ENCODE results near the gene SNHG17. TPM values are rescaled to one million over a fixed set of nuclear protein-coding genes. Genes with fewer than 3 reads are reported as not detected.
"Not testable (repeated sequence)": the region's sequence is repeated elsewhere in the genome, so short reads cannot be mapped to it uniquely, and the experiment has no call there.

Gene SNHG17
- total RNA-seq, 1 donor from 2014 or later = 78.7 TPM

DNA sequence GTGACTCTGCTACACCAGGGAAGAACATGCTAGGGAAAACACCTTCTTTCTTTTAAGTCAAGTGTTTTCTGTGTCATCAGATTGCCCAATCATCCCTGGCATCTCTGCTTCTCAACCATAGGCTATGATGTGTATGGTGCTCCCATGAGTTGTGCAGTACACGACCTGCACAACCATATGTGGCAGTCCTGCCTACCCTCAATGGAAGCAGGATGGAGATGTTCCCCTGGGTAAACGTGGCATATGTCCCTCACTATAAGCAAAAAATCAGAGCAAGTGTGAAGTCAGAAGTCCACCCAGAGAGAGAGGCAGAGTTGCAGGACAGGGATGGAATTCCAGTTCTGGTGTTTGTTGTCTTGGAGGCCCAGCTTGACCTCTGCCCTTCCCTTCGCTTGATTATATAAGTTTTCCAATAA is 10.3 kb upstream of the SNHG17 start:
- Mint-ChIP-seq H3K4me1 (ENCODE audit: low read depth) (peaks cover 33% of the 10 kb centered on the region), H3K27me3 (ENCODE audit: low read depth) (peaks cover 9% of the 10 kb centered on the region), H3K9me3 (no peaks in the 10 kb centered on the region), H3K27ac (no peak overlapping the region), H3K4me3 (ENCODE audit: low read depth) (peak overlapping the region; percentile 17), H3K36me3 (ENCODE audit: low read depth) (peaks cover 21% of the 10 kb centered on the region)
- no peak for DNase-seq (ENCODE audit: low spot score)
- intact Hi-C loops (cut with micrococcal nuclease) = no loop called here

DNA sequence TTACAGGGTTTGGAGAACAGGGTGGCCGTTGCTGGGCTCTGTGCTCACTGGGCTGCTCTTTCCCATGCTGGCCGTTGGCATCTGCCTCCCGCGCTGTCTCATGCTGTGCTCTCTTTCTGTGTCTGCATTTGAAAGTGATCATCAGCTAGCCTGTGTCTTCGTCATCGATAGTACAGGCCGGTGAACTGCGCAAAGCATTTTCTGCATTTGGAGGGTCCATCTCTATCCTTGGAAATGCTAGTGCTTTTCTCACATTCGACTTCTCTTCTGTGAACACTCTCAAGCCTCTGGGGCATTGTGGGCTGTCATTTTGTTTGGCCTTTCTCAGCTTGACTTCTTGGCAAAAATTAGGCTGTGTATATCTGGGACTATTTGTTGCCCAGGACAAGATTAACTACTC is 6.8 kb upstream of the SNHG17 start:
- peaks cover 11% of the 10 kb centered on the region for H3K27me3 Mint-ChIP-seq (ENCODE audit: low read depth)
- intact Hi-C loops (cut with micrococcal nuclease) = no loop called here
- no peaks in the 10 kb centered on the region for H3K9me3 Mint-ChIP-seq
- no peak for DNase-seq (ENCODE audit: low spot score)
- no peaks in the 10 kb centered on the region for H3K36me3 Mint-ChIP-seq (ENCODE audit: low read depth)
- H3K27ac Mint-ChIP-seq = no peak overlapping the region
- no peak overlapping the region for H3K4me3 Mint-ChIP-seq (ENCODE audit: low read depth)
- peaks cover 6% of the 10 kb centered on the region for H3K4me1 Mint-ChIP-seq (ENCODE audit: low read depth)

- H3K36me3 Mint-ChIP-seq (ENCODE audit: low read depth); intact Hi-C loops (cut with micrococcal nuclease); H3K27ac Mint-ChIP-seq; H3K4me3 Mint-ChIP-seq (ENCODE audit: low read depth); DNase-seq (ENCODE audit: low spot score); H3K4me1 Mint-ChIP-seq (ENCODE audit: low read depth); H3K9me3 Mint-ChIP-seq: not testable (repeated sequence)
- H3K27me3 Mint-ChIP-seq (ENCODE audit: low read depth) = peaks cover 11% of the 10 kb centered on the region
Measured at GRCh38 chr20:38441110-38441509, 6.0 kb upstream of the SNHG17 start.

DNA sequence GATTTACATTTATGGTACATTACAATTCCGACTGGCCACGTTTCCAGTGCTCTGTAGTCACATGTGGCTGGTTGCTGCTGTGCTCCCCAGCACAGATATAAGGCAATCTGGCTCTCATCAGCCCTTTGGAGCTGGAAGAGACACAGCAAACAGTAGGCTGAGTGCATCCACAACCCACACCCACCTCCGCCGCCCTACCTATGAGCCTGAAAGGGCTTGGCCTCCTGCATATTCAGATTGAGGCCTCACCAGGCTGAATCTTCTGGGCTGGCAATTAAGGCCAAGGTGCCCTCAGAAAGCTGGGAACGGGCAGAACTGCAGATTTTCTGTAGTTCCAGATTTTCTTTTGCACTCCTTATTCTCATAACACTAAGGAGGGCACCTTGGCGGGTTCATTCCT is 2.7 kb upstream of the SNHG17 start:
- DNase-seq (ENCODE audit: low spot score) = no peak
- H3K4me3 Mint-ChIP-seq (ENCODE audit: low read depth) = no peak overlapping the region
- no peaks in the 10 kb centered on the region for H3K9me3 Mint-ChIP-seq
- no peak overlapping the region for H3K27ac Mint-ChIP-seq
- peaks cover 26% of the 10 kb centered on the region for H3K36me3 Mint-ChIP-seq (ENCODE audit: low read depth)
- peaks cover 4% of the 10 kb centered on the region for H3K4me1 Mint-ChIP-seq (ENCODE audit: low read depth)
- peaks cover 10% of the 10 kb centered on the region for H3K27me3 Mint-ChIP-seq (ENCODE audit: low read depth)
- intact Hi-C loops (cut with micrococcal nuclease) = no loop called here

- H3K4me3 Mint-ChIP-seq (ENCODE audit: low read depth) = peak overlapping the region; percentile 90
- DNase-seq (ENCODE audit: low spot score) = no peak
- H3K4me1 Mint-ChIP-seq (ENCODE audit: low read depth) = peaks cover 24% of the 10 kb centered on the region
- H3K27ac Mint-ChIP-seq = peak overlapping the region; percentile 11
- no peaks in the 10 kb centered on the region for H3K9me3 Mint-ChIP-seq
- peaks cover 2% of the 10 kb centered on the region for H3K27me3 Mint-ChIP-seq (ENCODE audit: low read depth)
- peaks cover 48% of the 10 kb centered on the region for H3K36me3 Mint-ChIP-seq (ENCODE audit: low read depth)
- intact Hi-C loops (cut with micrococcal nuclease) = loop anchor here (1.0 kb wide), 2 partner anchors 11 to 37 kb away; partner anchors contain the start of gene RALGAPB
Measured at GRCh38 chr20:38435555-38435939, 419 bp upstream of the SNHG17 start.

GRCh38 chr20:38434301-38434741 is 807 bp downstream of the SNHG17 start:
- peaks cover 60% of the 10 kb centered on the region for H3K36me3 Mint-ChIP-seq (ENCODE audit: low read depth)
- H3K4me1 Mint-ChIP-seq (ENCODE audit: low read depth) = peaks cover 25% of the 10 kb centered on the region
- H3K27ac Mint-ChIP-seq = peak overlapping the region; percentile 93
- peaks cover under 1% of the 10 kb centered on the region for H3K27me3 Mint-ChIP-seq (ENCODE audit: low read depth)
- intact Hi-C loops (cut with micrococcal nuclease) = no loop called here
- peak; percentile 18 for DNase-seq (ENCODE audit: low spot score)
- peak overlapping the region; percentile 90 for H3K4me3 Mint-ChIP-seq (ENCODE audit: low read depth)
- no peaks in the 10 kb centered on the region for H3K9me3 Mint-ChIP-seq

- Mint-ChIP-seq H3K27me3 (ENCODE audit: low read depth) (no peaks in the 10 kb centered on the region), H3K4me3 (ENCODE audit: low read depth) (peak overlapping the region; percentile 90), H3K27ac (peak overlapping the region; percentile 93), H3K36me3 (ENCODE audit: low read depth) (peaks cover 69% of the 10 kb centered on the region), H3K9me3 (no peaks in the 10 kb centered on the region), H3K4me1 (ENCODE audit: low read depth) (peaks cover 27% of the 10 kb centered on the region)
- intact Hi-C loops (cut with micrococcal nuclease) = no loop called here
- DNase-seq (ENCODE audit: low spot score) = no peak
Measured at GRCh38 chr20:38433304-38433972, 1.7 kb downstream of the SNHG17 start.

- DNase-seq (ENCODE audit: low spot score); H3K9me3 Mint-ChIP-seq; intact Hi-C loops (cut with micrococcal nuclease); H3K27ac Mint-ChIP-seq; H3K27me3 Mint-ChIP-seq (ENCODE audit: low read depth): not testable (repeated sequence)
- peaks cover 27% of the 10 kb centered on the region for H3K4me1 Mint-ChIP-seq (ENCODE audit: low read depth)
- H3K36me3 Mint-ChIP-seq (ENCODE audit: low read depth) = peaks cover 74% of the 10 kb centered on the region
- H3K4me3 Mint-ChIP-seq (ENCODE audit: low read depth) = peak overlapping the region; percentile 90
Measured at GRCh38 chr20:38432870-38433269, 2.3 kb downstream of the SNHG17 start.

GRCh38 chr20:38432292-38432691 is 2.8 kb downstream of the SNHG17 start:
- peak overlapping the region; percentile 51 for H3K27ac Mint-ChIP-seq
- DNase-seq (ENCODE audit: low spot score) = no peak
- H3K4me3 Mint-ChIP-seq (ENCODE audit: low read depth) = peak overlapping the region; percentile 30
- no peaks in the 10 kb centered on the region for H3K9me3 Mint-ChIP-seq
- peaks cover 29% of the 10 kb centered on the region for H3K4me1 Mint-ChIP-seq (ENCODE audit: low read depth)
- no peaks in the 10 kb centered on the region for H3K27me3 Mint-ChIP-seq (ENCODE audit: low read depth)
- intact Hi-C loops (cut with micrococcal nuclease) = no loop called here
- peaks cover 79% of the 10 kb centered on the region for H3K36me3 Mint-ChIP-seq (ENCODE audit: low read depth)

DNA sequence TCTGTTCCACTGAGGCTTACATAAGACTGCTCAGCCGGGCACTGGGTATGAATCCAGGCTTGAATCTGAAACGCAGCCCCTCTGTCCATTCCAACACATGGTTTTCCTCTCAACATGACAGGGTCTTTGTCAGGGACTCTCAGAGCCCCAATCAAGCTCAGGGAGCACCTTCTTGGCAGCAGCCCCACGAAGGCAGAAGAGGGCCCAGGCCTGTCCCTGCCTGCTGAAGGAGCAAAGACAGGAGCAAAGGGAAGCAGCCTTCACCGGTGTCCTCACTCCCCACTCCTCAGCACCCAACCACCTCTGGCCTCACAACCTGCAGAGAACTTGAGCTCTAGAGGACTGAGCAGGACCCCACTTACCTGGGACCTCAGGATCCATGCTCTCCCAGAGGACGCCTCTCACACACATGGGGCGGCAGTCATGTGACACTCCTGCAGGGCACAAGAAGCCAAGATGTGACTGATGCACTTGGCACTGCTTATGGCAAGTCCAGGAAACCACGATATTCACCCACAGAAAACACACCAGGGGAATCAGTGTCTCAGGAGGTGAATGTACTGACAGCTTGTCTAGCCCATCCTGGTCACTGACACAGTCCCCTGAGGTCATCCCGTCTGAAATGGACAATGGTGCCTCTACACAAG is 4.3 kb downstream of the SNHG17 start:
- DNase-seq (ENCODE audit: low spot score) = no peak
- H3K27me3 Mint-ChIP-seq (ENCODE audit: low read depth) = no peaks in the 10 kb centered on the region
- H3K4me3 Mint-ChIP-seq (ENCODE audit: low read depth) = peak overlapping the region; percentile 8
- intact Hi-C loops (cut with micrococcal nuclease) = no loop called here
- peaks cover 94% of the 10 kb centered on the region for H3K36me3 Mint-ChIP-seq (ENCODE audit: low read depth)
- peaks cover 41% of the 10 kb centered on the region for H3K4me1 Mint-ChIP-seq (ENCODE audit: low read depth)
- H3K9me3 Mint-ChIP-seq = no peaks in the 10 kb centered on the region
- no peak overlapping the region for H3K27ac Mint-ChIP-seq

DNA sequence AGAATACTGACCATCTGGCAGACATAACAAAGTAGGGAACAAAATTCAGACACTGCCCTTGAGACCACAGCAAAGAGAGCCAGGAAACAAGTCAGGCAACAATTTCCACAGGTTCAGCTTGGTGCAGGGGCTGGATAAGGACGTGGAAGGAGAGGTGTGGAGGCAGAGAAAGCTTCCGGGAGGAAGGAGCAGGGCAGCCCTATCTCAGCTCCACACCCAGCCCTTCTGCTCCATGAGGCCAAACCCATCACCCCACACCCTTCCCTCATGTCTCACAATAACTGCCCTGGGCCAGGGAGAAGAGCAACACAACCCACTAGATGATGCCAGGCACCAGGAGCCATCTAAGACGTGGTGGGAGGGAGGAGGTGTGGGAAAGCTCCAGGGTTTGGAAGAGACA is 5.8 kb downstream of the SNHG17 start:
- no peak overlapping the region for H3K4me3 Mint-ChIP-seq (ENCODE audit: low read depth)
- no peak overlapping the region for H3K27ac Mint-ChIP-seq
- peaks cover 41% of the 10 kb centered on the region for H3K4me1 Mint-ChIP-seq (ENCODE audit: low read depth)
- peaks cover 99% of the 10 kb centered on the region for H3K36me3 Mint-ChIP-seq (ENCODE audit: low read depth)
- no peaks in the 10 kb centered on the region for H3K9me3 Mint-ChIP-seq
- intact Hi-C loops (cut with micrococcal nuclease) = no loop called here
- DNase-seq (ENCODE audit: low spot score) = no peak
- no peaks in the 10 kb centered on the region for H3K27me3 Mint-ChIP-seq (ENCODE audit: low read depth)

DNA sequence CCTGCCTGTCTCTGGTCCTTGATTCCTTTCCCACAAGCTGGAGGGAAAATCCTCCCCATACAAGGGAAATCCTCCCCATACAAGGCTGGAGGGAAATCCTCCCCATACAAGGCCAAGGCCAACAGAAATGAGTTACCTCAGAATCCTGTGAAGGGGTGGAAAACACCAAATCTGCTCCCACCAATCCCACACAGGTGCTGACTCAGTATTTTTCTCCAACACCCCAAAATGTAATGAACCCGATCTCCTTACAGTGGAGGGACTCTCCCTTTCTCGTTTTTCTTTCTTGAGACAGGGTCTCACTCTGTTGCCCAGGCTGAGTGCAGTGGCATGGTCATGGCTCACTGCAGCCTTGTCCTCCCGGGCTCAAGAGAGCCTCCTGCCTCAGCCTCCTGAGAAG is 6.3 kb downstream of the SNHG17 start:
- no peak overlapping the region for H3K27ac Mint-ChIP-seq
- H3K27me3 Mint-ChIP-seq (ENCODE audit: low read depth) = no peaks in the 10 kb centered on the region
- H3K36me3 Mint-ChIP-seq (ENCODE audit: low read depth) = peaks cover 96% of the 10 kb centered on the region
- no peaks in the 10 kb centered on the region for H3K9me3 Mint-ChIP-seq
- intact Hi-C loops (cut with micrococcal nuclease) = no loop called here
- peaks cover 41% of the 10 kb centered on the region for H3K4me1 Mint-ChIP-seq (ENCODE audit: low read depth)
- no peak for DNase-seq (ENCODE audit: low spot score)
- H3K4me3 Mint-ChIP-seq (ENCODE audit: low read depth) = no peak overlapping the region

DNA sequence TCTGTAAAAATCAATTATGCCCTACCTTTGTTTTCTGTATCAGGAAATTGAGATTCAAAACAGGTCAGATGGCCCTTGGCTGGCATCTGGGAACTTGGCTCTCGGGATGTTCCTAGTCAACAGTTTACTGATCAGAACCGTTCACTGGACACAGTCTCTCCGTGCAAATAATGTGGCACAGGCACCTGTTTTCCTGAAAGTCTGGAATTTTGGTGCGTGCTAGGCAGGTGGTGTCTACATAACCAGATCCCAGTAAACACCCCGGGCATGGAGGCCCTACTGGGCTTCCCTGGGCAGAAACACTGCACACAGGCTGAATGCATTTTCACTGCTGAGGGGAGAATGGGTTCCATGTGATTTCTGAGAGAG is 7.5 kb downstream of the SNHG17 start:
- Mint-ChIP-seq H3K4me1 (ENCODE audit: low read depth) (peaks cover 37% of the 10 kb centered on the region), H3K4me3 (ENCODE audit: low read depth) (no peak overlapping the region), H3K9me3 (no peaks in the 10 kb centered on the region), H3K27me3 (ENCODE audit: low read depth) (no peaks in the 10 kb centered on the region), H3K27ac (no peak overlapping the region), H3K36me3 (ENCODE audit: low read depth) (peaks cover 96% of the 10 kb centered on the region)
- DNase-seq (ENCODE audit: low spot score) = no peak
- intact Hi-C loops (cut with micrococcal nuclease) = no loop called here

All from activated T-helper 2 cell treated with anti-CD3 and anti-CD28 coated beads, Interferon-gamma antibody, Interleukin-2, Interleukin-4, amounts not matched to agents 10 μg/mL and 5 μg/mL and 100 μg/mL, durations not matched to agents 14 hours and 24 hours and 36 hours (primary cell).